GM12878 (cell line): ENCODE results near the gene HORMAD1. TPM values are rescaled to one million over a fixed set of nuclear protein-coding genes. Genes with fewer than 3 reads are reported as not detected.

Experiments used
- ATAC-seq: fragments of 200-7000 bp; cut with Tn5 transposase; 3 replicates; pipeline ENCODE4 v1.9.1; 2020; ENCODE audit warnings: mild to moderate bottlenecking, moderate library complexity
- BruUV-seq: library from RNA; stranded (reverse); fragments of 400-500 nt; replicated peaks from 2 replicates; lab custom pipeline; 2021; lab: Mats Ljungman, UMichigan
- CTCF ChIA-PET: fragments of 300-600 bp; sonication (Branson Sonifier 250); formaldehyde crosslinking; extraction: SDS; loops from one replicate; lab custom pipeline; 2021; ENCODE audit warnings: inconsistent platforms; lab: Yijun Ruan, JAX
- POLR2A ChIA-PET: fragments of 350-600 bp; formaldehyde crosslinking; extraction: SDS; loops from one replicate; lab custom pipeline; 2021; ENCODE audit warnings: inconsistent platforms; lab: Charles Lee
- RAD21 ChIA-PET: fragments of 300-600 bp; sonication (Branson Sonifier 250); formaldehyde crosslinking; loops from one replicate; lab custom pipeline; 2023; ENCODE audit warnings: antibody characterized with exemption; ENCODE audit not compliant: unreplicated experiment; lab: Charles Lee
- SMC1A ChIA-PET: fragments of 300-600 bp; sonication (Branson Sonifier 250); formaldehyde crosslinking; loops from one replicate; lab custom pipeline; 2023; ENCODE audit not compliant: unreplicated experiment, uncharacterized antibody; lab: Charles Lee
- DNase-seq: peaks from one replicate; pipeline ENCODE4 v3.0.0-alpha.2; 2011; ENCODE audit warnings: low read depth, low spot score
- FAIRE-seq: peaks from 3 replicates; lab custom pipeline; 2011; peaks lifted over from hg19 to GRCh38; lab: Jason Lieb, UNC
- H2AFZ ChIP-seq: 2 replicates; pipeline ENCODE4 v1.6.0; 2011; ENCODE audit warnings: low read depth, low read length, control low read depth; ENCODE audit not compliant: control insufficient read depth
- H3K27ac ChIP-seq: 2 replicates; pipeline ENCODE4 v1.5.1; 2011; ENCODE audit warnings: control low read depth; ENCODE audit not compliant: control insufficient read depth, insufficient read depth
- H3K27me3 ChIP-seq, 2 experiments: replicated peaks in 1 of 2; 2 replicates each; pipeline versions ENCODE4 v1.6.0 to v1.6.1; 2011; ENCODE audit warnings: low read length in 1 of 2; ENCODE audit not compliant: control insufficient read depth in 2 of 2, insufficient read depth in 2 of 2
- H3K36me3 ChIP-seq, 2 experiments: 2 replicates each; pipeline ENCODE4 v1.5.1; 2011; ENCODE audit warnings: low read length in 1 of 2; ENCODE audit not compliant: control insufficient read depth in 2 of 2, insufficient read depth in 2 of 2
- H3K4me1 ChIP-seq: 2 replicates; pipeline ENCODE4 v1.6.1; 2011; ENCODE audit warnings: mild to moderate bottlenecking, low read length, moderate library complexity, mixed read lengths; ENCODE audit not compliant: control insufficient read depth, insufficient read depth
- H3K4me2 ChIP-seq: 2 replicates; pipeline ENCODE4 v1.6.0; 2011; ENCODE audit warnings: control low read depth; ENCODE audit not compliant: control insufficient read depth, insufficient read depth
- H3K4me3 ChIP-seq: fragments of 200-600 bp; sonication (generic); 2 replicates; pipeline ENCODE4 v1.5.1; 2016
- H3K79me2 ChIP-seq: 2 replicates; pipeline ENCODE4 v1.6.0; 2011; ENCODE audit warnings: low read length; ENCODE audit not compliant: control insufficient read depth, insufficient read depth
- H3K9ac ChIP-seq: 2 replicates; pipeline ENCODE4 v1.8.0; 2011; ENCODE audit warnings: low read length, control low read depth, mixed read lengths; ENCODE audit not compliant: control insufficient read depth, insufficient read depth
- H3K9me3 ChIP-seq: replicated peaks from 3 replicates; pipeline ENCODE4 v1.5.1; 2011; ENCODE audit warnings: mild to moderate bottlenecking, low read length; ENCODE audit not compliant: control insufficient read depth, insufficient read depth
- H4K20me1 ChIP-seq: 2 replicates; pipeline ENCODE4 v1.6.0; 2011; ENCODE audit not compliant: control insufficient read depth, insufficient read depth
- JUND ChIP-seq: IDR thresholded peaks from 2 replicates; pipeline ENCODE4 v1.6.1; 2012; ENCODE audit warnings: low read depth, mild to moderate bottlenecking, low read length, improper control_type of control experiment, moderate library complexity
- SRF ChIP-seq, 2 experiments: IDR thresholded peaks; 2 replicates each; pipeline ENCODE4 v1.6.1; 2011; ENCODE audit warnings: low read depth in 2 of 2, low read length in 2 of 2, mild to moderate bottlenecking in 1 of 2, moderate library complexity in 1 of 2
- WGBS: methylation state at CpG from one replicate; pipeline ENCODE4 v1.1.6; 2016; ENCODE audit warnings: low lambda C conversion rate; ENCODE audit not compliant: insufficient replicate concordance, insufficient coverage; ENCODE audit errors: missing lambda C conversion rate; 5-methylcytosine and 5-hydroxymethylcytosine counted together
- in situ Hi-C: fragments of 300-500 bp; cut with MboI; formaldehyde crosslinking; loops from 9 replicates; pipeline ENCODE4 v1.14.3; 2018; ENCODE audit warnings: mixed read lengths
- intact Hi-C: fragments of 100-400 bp; cut with micrococcal nuclease; formaldehyde crosslinking; loops from one replicate; pipeline ENCODE4 v1.14.2; 2022; ENCODE audit not compliant: unreplicated experiment
- polyA plus RNA-seq, 11 experiments: library from polyadenylated mRNA; depleted of rRNA in 4 of 11; unstranded in 6 of 11; stranded (reverse) in 5 of 11; fragments of >200 nt; fragmentation: Nextera tagmentation in 4 of 11; fragmentation: Illumina TruSeq in 1 of 11; extraction: Ambion mirVana in 4 of 11; extraction: Trizol in 1 of 11; gene quantifications; 1 replicate in 1 of 11; 2 replicates in 10 of 11; pipeline versions ENCODE4 v1.2.1 to v1.2.3, GENCODE V29; 2011 to 2016; ENCODE audit warnings: inconsistent platforms in 2 of 11, missing spikeins in 2 of 11, low read depth in 1 of 11
- total RNA-seq, 4 experiments: library from RNA; depleted of rRNA in 3 of 4; stranded (reverse); fragments of >200 nt in 3 of 4; fragmentation: Illumina TruSeq in 1 of 4; extraction: Trizol in 1 of 4; gene quantifications; 2 replicates each; pipeline versions ENCODE4 v1.2.1 to v1.2.3, GENCODE V29; 2013 to 2021
- TF ChIP-seq, protein P1 (sequence below): fragments of 450-650 bp; IDR thresholded peaks from 2 replicates; pipeline ENCODE4 v1.6.1; 2017; ENCODE audit warnings: mild to moderate bottlenecking

The HORMAD1 gene
- total and polyA plus RNA-seq, 10 of the 15 experiments (the other 5 are each of a cell fraction or from before 2014, with no cell fraction given) = 0.08 to 0.22 (median 0.20) TPM; not detected in 6

DNA sequence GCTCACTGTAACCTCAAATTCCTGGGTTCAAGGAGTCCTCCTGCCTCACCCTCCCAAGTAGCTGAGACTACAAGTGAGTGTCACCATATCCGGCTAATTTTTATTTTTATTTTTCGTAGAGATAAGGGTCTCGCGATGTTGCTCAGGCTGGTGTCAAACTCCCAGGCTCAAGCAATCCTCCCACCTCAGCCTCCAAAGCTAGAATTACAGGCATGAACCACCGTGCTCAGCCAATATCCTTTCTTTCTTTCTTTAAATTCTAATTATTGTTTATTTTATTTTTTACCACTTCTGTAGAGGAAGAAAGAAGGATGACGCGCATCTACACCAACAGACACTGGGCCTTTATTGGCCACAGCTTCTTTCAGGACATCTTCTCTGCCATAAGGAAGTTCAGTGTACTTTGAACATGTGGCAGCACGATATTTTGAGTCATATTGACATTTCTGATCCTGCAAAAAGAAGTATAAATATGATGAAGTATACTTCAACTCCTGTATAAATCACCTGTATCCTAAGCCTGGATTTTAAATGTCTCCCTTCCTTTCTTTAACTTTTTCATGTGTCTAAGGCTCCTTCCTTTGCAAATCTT is 29.1 kb upstream of the HORMAD1 start:
- ATAC-seq (no peak), DNase-seq (no peak), FAIRE-seq (no peak)
- Histone ChIP-seq H3K79me2 (no peaks in the 10 kb centered on the region), H3K9ac (no peak overlapping the region), H4K20me1 (no peaks in the 10 kb centered on the region), H2AFZ (no peak overlapping the region), H3K9me3 (no peaks in the 10 kb centered on the region), H3K27me3 (no peaks in the 10 kb centered on the region)
- TSS peak; percentile 12 for BruUV-seq
- in situ Hi-C loops = no loop called here
- POLR2A ChIA-PET = interaction anchor here (0.6 to 1.5 kb wide), 2 partner anchors 64 to 336 kb away, joined by 3 read pairs; no protein-coding TSS in a partner anchor
- 98% methylated on average over 8 of the region's 8 CpGs for WGBS
- RAD21 ChIA-PET = no interaction called here
- TF ChIP-seq, protein P1, sequence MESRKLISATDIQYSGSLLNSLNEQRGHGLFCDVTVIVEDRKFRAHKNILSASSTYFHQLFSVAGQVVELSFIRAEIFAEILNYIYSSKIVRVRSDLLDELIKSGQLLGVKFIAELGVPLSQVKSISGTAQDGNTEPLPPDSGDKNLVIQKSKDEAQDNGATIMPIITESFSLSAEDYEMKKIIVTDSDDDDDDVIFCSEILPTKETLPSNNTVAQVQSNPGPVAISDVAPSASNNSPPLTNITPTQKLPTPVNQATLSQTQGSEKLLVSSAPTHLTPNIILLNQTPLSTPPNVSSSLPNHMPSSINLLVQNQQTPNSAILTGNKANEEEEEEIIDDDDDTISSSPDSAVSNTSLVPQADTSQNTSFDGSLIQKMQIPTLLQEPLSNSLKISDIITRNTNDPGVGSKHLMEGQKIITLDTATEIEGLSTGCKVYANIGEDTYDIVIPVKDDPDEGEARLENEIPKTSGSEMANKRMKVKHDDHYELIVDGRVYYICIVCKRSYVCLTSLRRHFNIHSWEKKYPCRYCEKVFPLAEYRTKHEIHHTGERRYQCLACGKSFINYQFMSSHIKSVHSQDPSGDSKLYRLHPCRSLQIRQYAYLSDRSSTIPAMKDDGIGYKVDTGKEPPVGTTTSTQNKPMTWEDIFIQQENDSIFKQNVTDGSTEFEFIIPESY = no peak
- TF ChIP-seq SRF (IDR thresholded peaks at IDR 0.05; ENCODE audit: low read depth in 2 of 2, low read length in 2 of 2) = no peak
- no peak for TF ChIP-seq JUND
- TF ChIP-seq, all 136 proteins: peak for 0
- peaks cover 7 to 26% of the 10 kb centered on the region in 2 experiments for H3K36me3 ChIP-seq
- ChIA-PET SMC1A (interaction anchor here (0.7 to 1.6 kb wide), 4 partner anchors 11 to 189 kb away, joined by 3 to 5 read pairs (median 3); no protein-coding TSS in a partner anchor), CTCF (interaction anchor here (0.8 to 1.4 kb wide), 2 partner anchors 10 to 189 kb away, joined by 3 read pairs; no protein-coding TSS in a partner anchor)
- H3K4me2 ChIP-seq = no peak overlapping the region
- H3K27ac ChIP-seq = no peak overlapping the region
- no peaks in the 10 kb centered on the region for H3K4me1 ChIP-seq
- intact Hi-C loops = no loop called here
- H3K4me3 ChIP-seq = no peak overlapping the region
